ENCODE data around the gene SS18. TPM values are rescaled to one million over a fixed set of nuclear protein-coding genes. Genes with fewer than 3 reads are reported as not detected.

The SS18 gene
- total and polyA plus RNA-seq, 2 of the 13 experiments (the other 11 are each of a cell fraction or from before 2014, with no cell fraction given): 49.2 to 82.7 TPM

DNA sequence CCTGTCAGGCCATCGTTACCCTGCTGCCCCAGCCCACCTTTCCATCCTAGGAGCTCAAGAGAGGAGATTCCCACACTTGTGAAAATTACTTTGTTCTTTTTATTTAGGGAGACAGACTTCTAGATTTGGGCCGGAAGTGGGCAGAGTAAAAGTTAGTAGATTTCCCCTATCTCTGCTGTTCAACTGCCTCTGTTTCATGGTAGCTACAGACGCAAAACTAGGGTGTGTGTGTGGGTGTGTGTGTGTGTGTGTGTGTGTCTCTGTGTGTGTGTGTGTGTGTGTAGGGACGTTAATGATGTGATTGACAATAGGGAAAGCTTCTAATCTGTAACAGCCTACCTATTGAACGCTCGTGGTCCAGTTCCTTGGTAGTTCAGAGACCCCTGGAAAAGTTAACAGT lies 43.7 kb upstream of the SS18 start:
- Histone ChIP-seq H3K36me3 (replicated peaks in 1 of 2; ENCODE audit: control insufficient read depth in 1 of 2, insufficient read depth in 2 of 2, low read length in 2 of 2) (no peaks in the 10 kb centered on the region), H3K9me3 (ENCODE audit: low read length) (no peaks in the 10 kb centered on the region), H3K4me2 (ENCODE audit: low read depth, low read length) (no peak overlapping the region), H3K9ac (ENCODE audit: insufficient read depth, low read depth, low read length) (no peak overlapping the region), H3K27ac (ENCODE audit: extremely low read length, insufficient read depth, low read length) (no peak overlapping the region), H2AFZ (ENCODE audit: low read length) (no peak overlapping the region), H3K4me3 (replicated peaks in 1 of 3; ENCODE audit: insufficient read depth in 1 of 3, low read depth in 2 of 3, low read length in 3 of 3) (no peak overlapping the region), H3K4me1 (ENCODE audit: insufficient read depth, low read length) (no peaks in the 10 kb centered on the region), H3K27me3 (ENCODE audit: control insufficient read depth in 1 of 2, insufficient read depth in 2 of 2, low read length in 2 of 2) (peaks cover 0 to 2% of the 10 kb centered on the region in 2 experiments; a peak in 1 of 5 replicates), H4K20me1 (ENCODE audit: insufficient read depth, low read length) (no peaks in the 10 kb centered on the region), H3K79me2 (ENCODE audit: insufficient read depth, low read length) (no peaks in the 10 kb centered on the region)
- intact Hi-C loops (cut with micrococcal nuclease; ENCODE audit: unreplicated experiment): no loop called here
- in situ Hi-C loops (cut with HindIII; ENCODE audit: extremely low pct_ligation_motif_present, low pct_unique_long_range_greater_than_20kb): no loop called here
- ATAC-seq: no peak
- WGBS (ENCODE audit: low lambda C conversion rate): 65% methylated on average over 6 of the region's 6 CpGs
- DNase-seq (ENCODE audit: low spot score): no peak
- FAIRE-seq: no peak
- ChIA-PET POLR2A (no interaction called here), CTCF (ENCODE audit: low intra/inter-chr PET ratio, low total read pairs) (no interaction called here)
- no TSS peak for BruUV-seq (replicated peaks)
- no peak for TF ChIP-seq TCF7L2 (IDR thresholded peaks at IDR 0.05; ENCODE audit: low read depth, low read length)
- TF ChIP-seq ZNF180 (CRISPR knock-in tag; IDR thresholded peaks at IDR 0.05; ENCODE audit: borderline replicate concordance, low read depth): no peak
- no peak for TF ChIP-seq ZNF816 (CRISPR knock-in tag; IDR thresholded peaks at IDR 0.05; ENCODE audit: borderline replicate concordance)
- TF ChIP-seq TBL1XR1 (IDR thresholded peaks at IDR 0.05; ENCODE audit: borderline replicate concordance, low read length, partially characterized antibody): no peak
- no peak for TF ChIP-seq ZNF510 (CRISPR knock-in tag; IDR thresholded peaks at IDR 0.05; ENCODE audit: low read depth)
- no peak for TF ChIP-seq REL (CRISPR knock-in tag; conservative IDR thresholded peaks at IDR 0.05)
- TF ChIP-seq MEIS2 (CRISPR knock-in tag; IDR thresholded peaks at IDR 0.05): no peak
- TF ChIP-seq SRF (IDR thresholded peaks at IDR 0.05; ENCODE audit: low read depth, low read length): no peak
- TF ChIP-seq, protein P1, sequence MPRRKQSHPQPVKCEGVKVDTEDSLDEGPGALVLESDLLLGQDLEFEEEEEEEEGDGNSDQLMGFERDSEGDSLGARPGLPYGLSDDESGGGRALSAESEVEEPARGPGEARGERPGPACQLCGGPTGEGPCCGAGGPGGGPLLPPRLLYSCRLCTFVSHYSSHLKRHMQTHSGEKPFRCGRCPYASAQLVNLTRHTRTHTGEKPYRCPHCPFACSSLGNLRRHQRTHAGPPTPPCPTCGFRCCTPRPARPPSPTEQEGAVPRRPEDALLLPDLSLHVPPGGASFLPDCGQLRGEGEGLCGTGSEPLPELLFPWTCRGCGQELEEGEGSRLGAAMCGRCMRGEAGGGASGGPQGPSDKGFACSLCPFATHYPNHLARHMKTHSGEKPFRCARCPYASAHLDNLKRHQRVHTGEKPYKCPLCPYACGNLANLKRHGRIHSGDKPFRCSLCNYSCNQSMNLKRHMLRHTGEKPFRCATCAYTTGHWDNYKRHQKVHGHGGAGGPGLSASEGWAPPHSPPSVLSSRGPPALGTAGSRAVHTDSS (CRISPR knock-in tag; conservative IDR thresholded peaks at IDR 0.05): no peak
- TF ChIP-seq, protein P2, sequence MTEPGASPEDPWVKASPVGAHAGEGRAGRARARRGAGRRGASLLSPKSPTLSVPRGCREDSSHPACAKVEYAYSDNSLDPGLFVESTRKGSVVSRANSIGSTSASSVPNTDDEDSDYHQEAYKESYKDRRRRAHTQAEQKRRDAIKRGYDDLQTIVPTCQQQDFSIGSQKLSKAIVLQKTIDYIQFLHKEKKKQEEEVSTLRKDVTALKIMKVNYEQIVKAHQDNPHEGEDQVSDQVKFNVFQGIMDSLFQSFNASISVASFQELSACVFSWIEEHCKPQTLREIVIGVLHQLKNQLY (CRISPR knock-in tag; IDR thresholded peaks at IDR 0.05): no peak
- no peak for TF ChIP-seq EZH2 (conservative IDR thresholded peaks at IDR 0.05; ENCODE audit: low read depth, low read length)

All from HepG2 (cell line).